ENCODE measurements around the gene MYBL2. TPM values are rescaled to one million over a fixed set of nuclear protein-coding genes. Genes with fewer than 3 reads are reported as not detected.

The MYBL2 gene
- total RNA-seq, 1 experiment from 2014 or later, result 95.9 TPM

- Histone ChIP-seq H4K20me1 (ENCODE audit: low read length) (no peaks in the 10 kb centered on the region), H3K9ac (ENCODE audit: low read length) (no peak overlapping the region), H2AFZ (ENCODE audit: low read length) (no peak overlapping the region), H3K9me2 (replicated peaks; ENCODE audit: low read length) (no peaks in the 10 kb centered on the region), H3K27ac (ENCODE audit: low read length) (no peak overlapping the region), H3K36me3 (ENCODE audit: low read depth, low read length) (peaks cover 25% of the 10 kb centered on the region), H3F3A (ENCODE audit: low read length, unreplicated experiment) (no peaks in the 10 kb centered on the region), H3K4me1 (ENCODE audit: insufficient read depth, low read length) (no peaks in the 10 kb centered on the region), H3K9me3 (ENCODE audit: low read length) (no peaks in the 10 kb centered on the region), H3K4me3 (ENCODE audit: low read length) (no peak overlapping the region), H3K4me2 (ENCODE audit: low read length) (no peak overlapping the region), H3K27me3 (ENCODE audit: low read length) (no peaks in the 10 kb centered on the region), H3K79me2 (ENCODE audit: low read length) (no peaks in the 10 kb centered on the region)
- ATAC-seq (no peak), DNase-seq (no peak)
- intact Hi-C loops (cut with micrococcal nuclease), result no loop called here
- no TSS peak for BruUV-seq (replicated peaks)
- POLR2A ChIA-PET (ENCODE audit: unreplicated experiment), result no interaction called here
- CTCF ChIA-PET, result no interaction called here
- TF ChIP-seq CTCF (conservative IDR thresholded peaks at IDR 0.05; ENCODE audit: low read depth, low read length) (no peak), EZH2phosphoT487 (IDR thresholded peaks at IDR 0.05; ENCODE audit: borderline replicate concordance, low read length) (no peak), EZH2 (IDR thresholded peaks at IDR 0.05; ENCODE audit: low read length, unreplicated experiment) (no peak)
Observed at GRCh38 chr20:43689165-43689564, 22.3 kb downstream of the MYBL2 start.

DNA sequence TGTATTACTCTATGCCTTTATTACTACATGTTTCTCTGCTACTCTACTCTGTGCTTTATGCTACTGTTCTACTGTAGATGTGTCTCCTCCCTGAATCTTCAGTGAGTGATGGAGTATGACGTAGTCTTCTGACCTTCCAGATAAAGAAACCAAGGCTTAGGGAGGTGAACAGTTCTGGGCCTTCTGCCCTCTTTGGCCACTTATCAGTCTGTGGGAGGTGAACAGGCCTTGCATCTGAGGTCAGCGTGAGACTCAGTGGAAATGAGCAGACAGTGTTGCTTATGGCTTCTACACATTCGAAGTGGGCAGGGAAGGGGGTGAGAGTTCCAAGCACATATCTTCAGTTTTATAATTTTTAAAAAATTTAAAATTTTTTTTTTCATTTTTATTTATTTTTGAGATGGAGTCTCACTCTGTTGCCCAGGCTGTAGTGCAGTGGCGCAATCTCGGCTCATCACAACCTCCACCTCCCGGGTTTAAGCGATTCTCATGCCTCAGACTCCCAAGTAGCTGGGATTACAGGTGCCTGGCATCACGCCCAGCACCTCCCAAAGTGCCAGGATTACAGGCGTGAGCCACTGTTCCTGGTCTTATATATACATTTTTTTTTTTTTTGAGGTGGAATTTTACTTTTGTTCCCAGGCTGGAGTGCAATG, 24.2 kb downstream of the MYBL2 start:
- intact Hi-C loops (cut with micrococcal nuclease), result no loop called here
- H3K9ac ChIP-seq (ENCODE audit: low read length), result no peak overlapping the region
- no peaks in the 10 kb centered on the region for H3K9me3 ChIP-seq (ENCODE audit: low read length)
- no peaks in the 10 kb centered on the region for H3F3A ChIP-seq (ENCODE audit: low read length, unreplicated experiment)
- H3K4me2 ChIP-seq (ENCODE audit: low read length), result no peak overlapping the region
- ChIA-PET CTCF (interaction anchor here (1.4 to 1.5 kb wide), 2 partner anchors 153 to 242 kb away, joined by 9 to 11 read pairs; no protein-coding TSS in a partner anchor), POLR2A (ENCODE audit: unreplicated experiment) (no interaction called here)
- no peak overlapping the region for H3K27ac ChIP-seq (ENCODE audit: low read length)
- H3K27me3 ChIP-seq (ENCODE audit: low read length), result no peaks in the 10 kb centered on the region
- ATAC-seq, result no peak
- no peak for DNase-seq
- H2AFZ ChIP-seq (ENCODE audit: low read length), result no peak overlapping the region
- TF ChIP-seq EZH2 (IDR thresholded peaks at IDR 0.05; ENCODE audit: low read length, unreplicated experiment) (no peak), EZH2phosphoT487 (IDR thresholded peaks at IDR 0.05; ENCODE audit: borderline replicate concordance, low read length) (no peak), CTCF (conservative IDR thresholded peaks at IDR 0.05; ENCODE audit: low read depth, low read length) (no peak)
- H3K79me2 ChIP-seq (ENCODE audit: low read length), result no peaks in the 10 kb centered on the region
- no TSS peak for BruUV-seq (replicated peaks)
- H3K9me2 ChIP-seq (replicated peaks; ENCODE audit: low read length), result no peaks in the 10 kb centered on the region
- no peaks in the 10 kb centered on the region for H4K20me1 ChIP-seq (ENCODE audit: low read length)
- no peak overlapping the region for H3K4me3 ChIP-seq (ENCODE audit: low read length)
- peaks cover 31% of the 10 kb centered on the region for H3K36me3 ChIP-seq (ENCODE audit: low read depth, low read length)
- no peaks in the 10 kb centered on the region for H3K4me1 ChIP-seq (ENCODE audit: insufficient read depth, low read length)

- peak; percentile 65 for DNase-seq
- peaks cover 33% of the 10 kb centered on the region for H3K36me3 ChIP-seq (ENCODE audit: low read depth, low read length)
- no peak overlapping the region for H2AFZ ChIP-seq (ENCODE audit: low read length)
Observed at GRCh38 chr20:43691928-43692524, 25.1 kb downstream of the MYBL2 start.

More at GRCh38 chr20:43691928-43692524, 25.1 kb downstream of the MYBL2 start:
- no peaks in the 10 kb centered on the region for H3K79me2 ChIP-seq (ENCODE audit: low read length)
- POLR2A ChIA-PET (ENCODE audit: unreplicated experiment), result no interaction called here
- no peak for TF ChIP-seq EZH2 (IDR thresholded peaks at IDR 0.05; ENCODE audit: low read length, unreplicated experiment)
- TF ChIP-seq CTCF (conservative IDR thresholded peaks at IDR 0.05; ENCODE audit: low read depth, low read length), result peak; percentile 87
- TF ChIP-seq EZH2phosphoT487 (IDR thresholded peaks at IDR 0.05; ENCODE audit: borderline replicate concordance, low read length), result no peak
- H3K4me3 ChIP-seq (ENCODE audit: low read length), result no peak overlapping the region
- peak; percentile 80 for ATAC-seq
- H3F3A ChIP-seq (ENCODE audit: low read length, unreplicated experiment), result no peaks in the 10 kb centered on the region
- H3K9me2 ChIP-seq (replicated peaks; ENCODE audit: low read length), result no peaks in the 10 kb centered on the region
- no peaks in the 10 kb centered on the region for H3K9me3 ChIP-seq (ENCODE audit: low read length)
- no peaks in the 10 kb centered on the region for H3K4me1 ChIP-seq (ENCODE audit: insufficient read depth, low read length)
- no peaks in the 10 kb centered on the region for H4K20me1 ChIP-seq (ENCODE audit: low read length)
- H3K27me3 ChIP-seq (ENCODE audit: low read length), result no peaks in the 10 kb centered on the region
- no TSS peak for BruUV-seq (replicated peaks)
- CTCF ChIA-PET, result interaction anchor here (0.6 to 1.5 kb wide), 3 partner anchors 154 to 250 kb away, joined by 5 to 11 read pairs (median 9); no protein-coding TSS in a partner anchor
- no peak overlapping the region for H3K4me2 ChIP-seq (ENCODE audit: low read length)
- no peak overlapping the region for H3K27ac ChIP-seq (ENCODE audit: low read length)
- intact Hi-C loops (cut with micrococcal nuclease), result loop anchor here (1.0 kb wide), 2 partner anchors 154 to 243 kb away; no protein-coding TSS in a partner anchor
- no peak overlapping the region for H3K9ac ChIP-seq (ENCODE audit: low read length)

All from PC-3 (cell line).